Testis (tissue), 3 donors: ENCODE data around the gene CHN2. TPM values are rescaled to one million over a fixed set of nuclear protein-coding genes. Genes with fewer than 3 reads are reported as not detected.
"Not testable (repeated sequence)": the region's sequence is repeated elsewhere in the genome, so short reads cannot be mapped to it uniquely, and the experiment has no call there.

ENCODE experiments used
- DNase-seq: peaks from one replicate; pipeline ENCODE4 v3.0.0-alpha.2; 2019
- H3K27ac ChIP-seq, 2 donors: fragments of 200-600 bp; sonication (generic); one replicate each; pipeline ENCODE4 v1.5.1; 2019
- H3K27me3 ChIP-seq: fragments of 200-600 bp; sonication (generic); one replicate; pipeline ENCODE4 v1.5.1; 2019
- H3K36me3 ChIP-seq: fragments of 200-600 bp; sonication (generic); one replicate; pipeline ENCODE4 v1.5.1; 2017; ENCODE audit warnings: low read depth; ENCODE audit errors: missing control alignments
- H3K4me1 ChIP-seq: fragments of 200-600 bp; sonication (generic); one replicate; pipeline ENCODE4 v1.5.1; 2019
- H3K4me3 ChIP-seq, 2 donors: fragments of 200-600 bp; sonication (generic); one replicate each; pipeline ENCODE4 v1.5.1; 2017 to 2019
- H3K9me3 ChIP-seq: fragments of 200-600 bp; sonication (generic); one replicate; pipeline ENCODE4 v1.5.1; 2017
- POLR2A ChIP-seq: fragments of 450-650 bp; IDR thresholded peaks from one replicate; pipeline ENCODE4 v1.6.1; 2017; ENCODE audit warnings: antibody characterized with exemption, mild to moderate bottlenecking, moderate library complexity
- WGBS, 2 donors: methylation state at CpG; one replicate each; pipeline ENCODE4 v1.1.5; 2018; 5-methylcytosine and 5-hydroxymethylcytosine counted together
- intact Hi-C: fragments of 100-400 bp; cut with DNase I; formaldehyde crosslinking; loops from one replicate; pipeline ENCODE4 v1.15.1; 2023; ENCODE audit warnings: low total_unique reads
- polyA plus RNA-seq: library from polyadenylated mRNA; stranded (reverse); fragments of 350-450 nt; fragmentation: Illumina TruSeq; extraction: RNeasy Lipid Tissue Mini Kit (QIAGEN cat#74804); gene quantifications from one replicate; pipeline ENCODE4 v1.2.3, GENCODE V29; 2014; ENCODE audit warnings: low read depth, low replicate concordance; ENCODE audit not compliant: insufficient read depth
- total RNA-seq, 2 donors: library from RNA; depleted of rRNA; stranded (reverse); fragments of >200 nt; gene quantifications; one replicate each; pipeline ENCODE4 v1.2.3, GENCODE V29; 2016
- TF ChIP-seq, protein P1 (sequence below), 3 experiments: fragments of 450-650 bp in 2 of 3; fragments of 200-600 bp in 1 of 3; sonication (generic) in 1 of 3; IDR thresholded peaks; one replicate each; pipeline ENCODE4 v1.5.1; 2016 to 2019; ENCODE audit warnings: antibody characterized with exemption in 3 of 3, mild to moderate bottlenecking in 2 of 3, moderate library complexity in 1 of 3

Gene CHN2
- total and polyA plus RNA-seq, 3 donors from 2014 or later: 8.6 to 27.4 (median 15.1) TPM

DNA sequence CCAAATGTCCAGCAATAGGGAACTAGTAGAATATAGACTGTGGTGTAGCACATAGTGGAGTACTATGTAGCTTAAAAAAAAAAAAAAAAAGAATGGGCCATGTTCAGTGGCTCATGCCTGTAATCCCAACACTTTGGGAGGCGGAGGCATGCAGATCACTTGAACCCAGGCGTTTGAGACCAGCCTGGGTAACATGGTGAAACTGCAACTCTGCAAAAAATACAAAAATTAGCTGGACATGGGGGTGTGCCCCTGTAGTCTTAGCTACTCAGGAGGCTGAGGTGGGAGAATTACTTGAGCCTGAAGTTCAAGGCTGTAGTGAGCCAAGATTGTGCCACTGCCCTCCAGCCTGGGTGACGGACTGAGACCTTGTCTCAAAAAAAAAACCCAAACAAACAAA is 64.4 kb downstream of the CHN2 start:
- no peak for DNase-seq

DNA sequence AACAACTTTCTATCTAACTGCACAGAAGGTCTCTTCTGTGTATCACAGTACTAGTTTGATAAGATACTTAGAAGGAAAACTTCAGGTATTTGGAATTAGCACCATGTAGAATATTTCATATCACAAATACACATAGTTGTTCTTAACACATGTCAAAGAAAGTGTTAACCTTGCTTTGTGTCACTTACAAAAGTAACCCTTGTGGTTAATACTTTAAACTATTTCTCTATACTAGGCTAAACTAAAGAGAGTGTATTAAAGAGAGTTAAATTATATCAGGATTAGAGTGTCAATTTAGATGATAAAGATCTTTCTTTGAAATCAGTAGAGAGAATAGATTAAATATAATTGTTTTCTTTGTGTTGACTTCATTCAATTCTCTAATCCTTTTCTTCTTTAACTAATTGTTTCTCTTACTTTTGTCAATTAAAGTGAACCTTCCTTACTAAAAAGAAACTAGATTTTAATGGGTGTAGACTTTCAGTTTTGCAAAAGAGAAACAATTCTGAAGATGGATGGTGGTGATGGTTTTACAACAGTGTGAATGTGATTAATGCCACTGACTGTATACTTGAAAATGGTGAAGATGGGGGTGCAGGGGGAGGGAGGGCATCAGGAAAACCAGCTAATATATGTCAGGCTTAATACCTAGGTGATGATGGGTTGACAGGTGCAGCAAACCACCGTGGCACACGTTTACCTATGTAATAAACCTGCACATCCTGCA is 67.8 kb downstream of the CHN2 start:
- no peak for DNase-seq
- Histone ChIP-seq H3K27me3 (no peaks in the 10 kb centered on the region), H3K4me3 (no peak overlapping the region), H3K27ac (no peak overlapping the region), H3K36me3 (no peaks in the 10 kb centered on the region), H3K4me1 (no peaks in the 10 kb centered on the region), H3K9me3 (no peaks in the 10 kb centered on the region)
- TF ChIP-seq POLR2A: no peak
- TF ChIP-seq, protein P1, sequence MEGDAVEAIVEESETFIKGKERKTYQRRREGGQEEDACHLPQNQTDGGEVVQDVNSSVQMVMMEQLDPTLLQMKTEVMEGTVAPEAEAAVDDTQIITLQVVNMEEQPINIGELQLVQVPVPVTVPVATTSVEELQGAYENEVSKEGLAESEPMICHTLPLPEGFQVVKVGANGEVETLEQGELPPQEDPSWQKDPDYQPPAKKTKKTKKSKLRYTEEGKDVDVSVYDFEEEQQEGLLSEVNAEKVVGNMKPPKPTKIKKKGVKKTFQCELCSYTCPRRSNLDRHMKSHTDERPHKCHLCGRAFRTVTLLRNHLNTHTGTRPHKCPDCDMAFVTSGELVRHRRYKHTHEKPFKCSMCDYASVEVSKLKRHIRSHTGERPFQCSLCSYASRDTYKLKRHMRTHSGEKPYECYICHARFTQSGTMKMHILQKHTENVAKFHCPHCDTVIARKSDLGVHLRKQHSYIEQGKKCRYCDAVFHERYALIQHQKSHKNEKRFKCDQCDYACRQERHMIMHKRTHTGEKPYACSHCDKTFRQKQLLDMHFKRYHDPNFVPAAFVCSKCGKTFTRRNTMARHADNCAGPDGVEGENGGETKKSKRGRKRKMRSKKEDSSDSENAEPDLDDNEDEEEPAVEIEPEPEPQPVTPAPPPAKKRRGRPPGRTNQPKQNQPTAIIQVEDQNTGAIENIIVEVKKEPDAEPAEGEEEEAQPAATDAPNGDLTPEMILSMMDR (IDR thresholded peaks at IDR 0.05): no peak
- 61 to 74% methylated on average over 2 of the region's 2 CpGs for WGBS, 2 donors
- intact Hi-C loops: no loop called here

More for the DNA sequence above, 64.4 kb downstream of the CHN2 start:
- intact Hi-C loops: no loop called here
- Histone ChIP-seq H3K4me3 (no peak overlapping the region), H3K27me3 (no peaks in the 10 kb centered on the region), H3K27ac (no peak overlapping the region), H3K36me3 (no peaks in the 10 kb centered on the region), H3K4me1 (peaks cover 4% of the 10 kb centered on the region), H3K9me3 (no peaks in the 10 kb centered on the region)
- TF ChIP-seq, protein P1 (IDR thresholded peaks at IDR 0.05): no peak
- TF ChIP-seq POLR2A: no peak
- 87 to 95% methylated on average over 3 of the region's 3 CpGs for WGBS, 2 donors

DNA sequence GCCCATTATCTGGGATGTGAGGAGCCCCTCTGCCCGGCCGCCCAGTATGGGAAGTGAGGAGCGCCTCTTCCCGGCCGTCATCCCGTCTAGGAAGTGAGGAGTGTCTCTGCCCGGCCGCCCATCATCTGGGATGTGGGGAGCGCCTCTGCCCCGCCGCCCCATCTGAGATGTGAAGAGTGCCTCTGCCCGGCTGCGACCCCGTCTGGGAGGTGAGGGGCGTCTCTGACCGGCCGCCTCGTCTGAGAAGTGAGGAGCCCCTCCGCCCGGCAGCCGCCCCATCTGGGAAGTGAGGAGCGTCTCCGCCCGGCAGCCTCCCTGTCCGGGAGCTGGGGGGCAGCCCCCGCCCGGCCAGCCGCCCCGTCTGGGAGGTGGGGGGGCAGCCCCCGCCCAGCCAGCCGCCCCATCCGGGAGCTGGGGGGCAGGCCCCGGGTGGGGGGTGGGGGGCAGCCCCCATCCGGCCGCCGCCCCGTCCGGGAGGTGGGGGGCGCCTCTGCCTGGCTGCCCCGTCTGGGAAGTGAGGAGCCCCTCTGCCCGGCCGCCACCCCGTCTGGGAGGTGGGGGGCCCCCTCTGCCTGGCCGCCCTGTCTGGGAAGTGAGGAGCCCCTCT is 69.1 kb downstream of the CHN2 start:
- H3K4me3 ChIP-seq, H3K9me3 ChIP-seq, H3K36me3 ChIP-seq, DNase-seq, H3K27ac ChIP-seq, H3K4me1 ChIP-seq, H3K27me3 ChIP-seq, intact Hi-C loops: not testable (repeated sequence)
- 75 to 88% methylated on average over 12 to 36 of the region's 44 CpGs for WGBS, 2 donors

DNA sequence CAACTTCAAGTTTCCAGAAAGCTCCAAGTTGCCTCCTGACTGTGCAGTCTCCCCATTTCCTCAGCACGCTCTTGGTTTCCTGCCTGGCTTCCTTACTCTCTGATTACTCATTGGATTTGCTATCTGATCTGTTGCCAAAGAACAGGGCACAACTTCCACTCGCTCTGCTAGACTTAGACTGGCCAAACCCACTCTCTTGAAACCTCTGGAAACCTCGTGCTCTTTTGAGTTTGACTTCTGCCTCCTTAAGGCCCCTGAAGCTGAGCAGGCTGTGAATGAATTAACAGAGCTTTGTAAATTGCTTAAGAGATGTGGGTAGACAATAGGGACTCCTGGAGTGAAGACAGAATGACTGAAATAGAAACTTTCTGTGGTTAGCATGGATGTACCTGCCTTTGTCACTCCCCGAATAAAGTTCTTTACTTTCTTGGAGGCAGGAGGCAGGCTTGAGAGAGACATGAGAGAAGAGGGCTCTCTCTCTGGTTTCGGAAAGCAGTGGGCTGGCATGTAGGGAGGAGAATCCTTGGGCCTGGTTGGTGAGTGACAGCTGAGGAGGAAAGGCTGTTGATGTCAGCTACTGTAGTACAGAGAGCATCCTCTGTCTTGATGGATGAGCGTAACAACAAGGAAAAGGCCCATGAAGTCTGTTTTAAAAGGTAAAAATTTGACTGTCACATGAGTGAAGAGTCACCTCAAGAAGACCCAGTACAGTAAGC is 70.8 kb downstream of the CHN2 start:
- DNase-seq: no peak
- TF ChIP-seq, protein P1 (IDR thresholded peaks at IDR 0.05): no peak
- TF ChIP-seq POLR2A: no peak
- Histone ChIP-seq H3K27me3 (no peaks in the 10 kb centered on the region), H3K4me1 (no peaks in the 10 kb centered on the region), H3K4me3 (no peak overlapping the region), H3K9me3 (no peaks in the 10 kb centered on the region), H3K36me3 (no peaks in the 10 kb centered on the region), H3K27ac (no peak overlapping the region)
- 81 to 87% methylated on average over 6 of the region's 6 CpGs for WGBS, 2 donors
- intact Hi-C loops: no loop called here

DNA sequence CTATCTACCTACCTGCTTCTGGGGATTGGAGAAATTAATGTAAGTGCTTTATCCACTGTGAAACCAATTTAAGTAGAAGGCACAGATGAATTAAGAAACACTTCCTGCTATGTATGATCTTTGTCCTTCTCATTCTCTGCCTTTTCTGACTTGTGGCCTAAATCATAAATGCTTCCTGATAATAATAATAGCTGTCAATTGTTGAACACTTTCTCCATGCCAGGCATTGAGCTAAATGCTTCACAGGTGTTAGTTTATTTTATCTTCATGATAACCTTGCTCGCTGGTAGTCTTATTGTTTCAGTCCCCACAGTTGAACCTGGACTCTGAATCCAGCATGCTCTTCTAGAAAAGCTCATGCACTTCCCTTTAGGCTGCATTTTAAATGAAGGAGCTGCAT is 75.4 kb downstream of the CHN2 start:
- no peak overlapping the region for H3K4me3 ChIP-seq
- TF ChIP-seq, protein P1 (IDR thresholded peaks at IDR 0.05): no peak
- TF ChIP-seq POLR2A: no peak
- no peak overlapping the region for H3K27ac ChIP-seq
- H3K36me3 ChIP-seq: no peaks in the 10 kb centered on the region
- DNase-seq: no peak
- WGBS, 2 donors: 74 to 83% methylated on average over 1 of the region's 1 CpG
- no peaks in the 10 kb centered on the region for H3K27me3 ChIP-seq
- intact Hi-C loops: no loop called here
- no peaks in the 10 kb centered on the region for H3K4me1 ChIP-seq
- no peaks in the 10 kb centered on the region for H3K9me3 ChIP-seq
